Measurements from ENCODE around the gene CENPA. TPM values are rescaled to one million over a fixed set of nuclear protein-coding genes. Genes with fewer than 3 reads are reported as not detected.

The CENPA gene
- 1 to 10 TPM; 3.6 to 5.4 TPM for polyA plus RNA-seq

GRCh38 chr2:26785431-26786206 lies at the start of gene CENPA:
Gene CENPA (plus strand): TSS chr2:26786056. CDS start chr2:26786197, 141 bp downstream.
- Histone ChIP-seq H3K27me3 (ENCODE audit: control insufficient read depth in 1 of 2, insufficient read depth in 2 of 2, low read length in 2 of 2) (no peaks in the 10 kb centered on the region), H3K4me3 (ENCODE audit: low read depth in 1 of 2, low read length in 2 of 2) (peak within 1 kb of the TSS; percentile 53 to 74), H3K4me1 (ENCODE audit: control insufficient read depth in 2 of 2, insufficient read depth in 2 of 2, low read length in 1 of 2) (no peaks in the 10 kb centered on the region), H3K27ac (ENCODE audit: low read depth in 2 of 2, low read length in 1 of 2) (peak within 1 kb of the TSS; percentile 30 to 73), H3K9me3 (ENCODE audit: control insufficient read depth in 2 of 2, insufficient read depth in 1 of 2, low read depth in 1 of 2, low read length in 1 of 2) (no peaks in the 10 kb centered on the region), H3K36me3 (ENCODE audit: control insufficient read depth in 2 of 2, insufficient read depth in 2 of 2, low read length in 1 of 2) (peaks cover 2 to 3% of the 10 kb centered on the region in 2 donors)
- WGBS, 2 donors = 1 to 2% methylated on average over 55 of the region's 55 CpGs

- Histone ChIP-seq H3K4me3 (ENCODE audit: low read depth in 1 of 2, low read length in 2 of 2) (no peak overlapping the region), H3K36me3 (ENCODE audit: control insufficient read depth in 2 of 2, insufficient read depth in 2 of 2, low read length in 1 of 2) (no peaks in the 10 kb centered on the region), H3K4me1 (ENCODE audit: control insufficient read depth in 2 of 2, insufficient read depth in 2 of 2, low read length in 1 of 2) (no peaks in the 10 kb centered on the region), H3K27me3 (ENCODE audit: control insufficient read depth in 1 of 2, insufficient read depth in 2 of 2, low read length in 2 of 2) (no peaks in the 10 kb centered on the region), H3K9me3 (ENCODE audit: control insufficient read depth in 2 of 2, insufficient read depth in 1 of 2, low read depth in 1 of 2, low read length in 1 of 2) (no peaks in the 10 kb centered on the region), H3K27ac (ENCODE audit: low read depth in 2 of 2, low read length in 1 of 2) (no peak overlapping the region)
- WGBS, 2 donors = 92% methylated on average over 4 of the region's 4 CpGs
Observed at GRCh38 chr2:26737221-26737620, 48.6 kb upstream of the CENPA start.

DNA sequence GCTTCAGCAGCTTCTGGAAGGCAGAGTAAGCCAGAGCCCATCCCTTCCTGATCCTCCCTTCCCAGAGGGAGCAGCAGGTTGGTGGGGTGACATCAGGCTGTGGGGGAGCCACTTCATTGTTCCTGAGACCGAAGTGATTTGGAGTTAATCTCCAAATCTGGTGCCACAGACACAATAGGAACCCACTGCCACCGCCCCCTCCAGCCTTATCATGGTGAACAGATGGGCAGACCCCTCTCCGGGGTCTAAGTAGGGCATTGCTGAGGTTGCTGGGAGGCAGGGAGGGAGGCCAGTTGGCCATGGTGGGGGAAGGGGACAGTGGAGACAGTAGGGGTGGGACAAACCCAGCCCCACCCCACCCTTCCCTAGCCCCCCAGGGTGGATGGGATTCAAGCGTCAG lies 47.4 kb upstream of the CENPA start:
- no peaks in the 10 kb centered on the region for H3K9me3 ChIP-seq (ENCODE audit: control insufficient read depth in 2 of 2, insufficient read depth in 1 of 2, low read depth in 1 of 2, low read length in 1 of 2)
- H3K4me1 ChIP-seq (ENCODE audit: control insufficient read depth in 2 of 2, insufficient read depth in 2 of 2, low read length in 1 of 2) = no peaks in the 10 kb centered on the region
- H3K27me3 ChIP-seq (ENCODE audit: control insufficient read depth in 1 of 2, insufficient read depth in 2 of 2, low read length in 2 of 2) = no peaks in the 10 kb centered on the region
- WGBS, 2 donors = 80 to 81% methylated on average over 4 of the region's 4 CpGs
- no peak overlapping the region for H3K27ac ChIP-seq (ENCODE audit: low read depth in 2 of 2, low read length in 1 of 2)
- no peak overlapping the region for H3K4me3 ChIP-seq (ENCODE audit: low read depth in 1 of 2, low read length in 2 of 2)
- no peaks in the 10 kb centered on the region for H3K36me3 ChIP-seq (ENCODE audit: control insufficient read depth in 2 of 2, insufficient read depth in 2 of 2, low read length in 1 of 2)

- 95 to 96% methylated on average over 7 of the region's 7 CpGs for WGBS, 2 donors
- no peak overlapping the region for H3K27ac ChIP-seq (ENCODE audit: low read depth in 2 of 2, low read length in 1 of 2)
- H3K4me1 ChIP-seq (ENCODE audit: control insufficient read depth in 2 of 2, insufficient read depth in 2 of 2, low read length in 1 of 2) = no peaks in the 10 kb centered on the region
- no peaks in the 10 kb centered on the region for H3K27me3 ChIP-seq (ENCODE audit: control insufficient read depth in 1 of 2, insufficient read depth in 2 of 2, low read length in 2 of 2)
- no peaks in the 10 kb centered on the region for H3K9me3 ChIP-seq (ENCODE audit: control insufficient read depth in 2 of 2, insufficient read depth in 1 of 2, low read depth in 1 of 2, low read length in 1 of 2)
- no peak overlapping the region for H3K4me3 ChIP-seq (ENCODE audit: low read depth in 1 of 2, low read length in 2 of 2)
- no peaks in the 10 kb centered on the region for H3K36me3 ChIP-seq (ENCODE audit: control insufficient read depth in 2 of 2, insufficient read depth in 2 of 2, low read length in 1 of 2)
Observed at GRCh38 chr2:26739514-26739913, 46.3 kb upstream of the CENPA start.

- WGBS, 2 donors = 92 to 93% methylated on average over 6 of the region's 6 CpGs
Observed at GRCh38 chr2:26740346-26740745, 45.5 kb upstream of the CENPA start.

DNA sequence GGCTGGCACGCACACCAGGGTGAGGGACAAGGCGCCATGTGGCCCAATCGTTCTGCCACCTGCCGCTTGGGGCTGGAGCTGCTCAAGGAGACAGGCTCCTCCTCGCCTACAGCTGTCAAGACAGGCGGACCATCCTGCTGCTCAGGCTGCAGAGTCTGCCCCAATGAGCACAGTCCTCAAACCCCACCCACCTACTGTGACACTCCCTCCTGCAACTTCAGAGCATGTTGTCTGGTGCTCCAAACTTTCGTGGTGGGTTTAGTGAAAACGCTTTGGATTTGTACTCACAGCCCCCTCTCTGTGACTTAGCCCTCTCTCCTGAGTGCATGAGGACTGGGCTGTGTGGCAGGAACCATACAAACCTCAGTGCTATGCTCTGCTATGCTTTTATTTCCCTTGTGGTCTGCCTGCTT lies 45.0 kb upstream of the CENPA start:
- H3K27me3 ChIP-seq (ENCODE audit: control insufficient read depth in 1 of 2, insufficient read depth in 2 of 2, low read length in 2 of 2) = no peaks in the 10 kb centered on the region
- no peaks in the 10 kb centered on the region for H3K9me3 ChIP-seq (ENCODE audit: control insufficient read depth in 2 of 2, insufficient read depth in 1 of 2, low read depth in 1 of 2, low read length in 1 of 2)
- no peaks in the 10 kb centered on the region for H3K4me1 ChIP-seq (ENCODE audit: control insufficient read depth in 2 of 2, insufficient read depth in 2 of 2, low read length in 1 of 2)
- H3K27ac ChIP-seq (ENCODE audit: low read depth in 2 of 2, low read length in 1 of 2) = no peak overlapping the region
- no peak overlapping the region for H3K4me3 ChIP-seq (ENCODE audit: low read depth in 1 of 2, low read length in 2 of 2)
- H3K36me3 ChIP-seq (ENCODE audit: control insufficient read depth in 2 of 2, insufficient read depth in 2 of 2, low read length in 1 of 2) = no peaks in the 10 kb centered on the region
- WGBS, 2 donors = 51 to 61% methylated on average over 8 of the region's 8 CpGs

More at GRCh38 chr2:26740346-26740745, 45.5 kb upstream of the CENPA start:
- no peaks in the 10 kb centered on the region for H3K36me3 ChIP-seq (ENCODE audit: control insufficient read depth in 2 of 2, insufficient read depth in 2 of 2, low read length in 1 of 2)
- no peak overlapping the region for H3K4me3 ChIP-seq (ENCODE audit: low read depth in 1 of 2, low read length in 2 of 2)
- H3K9me3 ChIP-seq (ENCODE audit: control insufficient read depth in 2 of 2, insufficient read depth in 1 of 2, low read depth in 1 of 2, low read length in 1 of 2) = no peaks in the 10 kb centered on the region
- no peaks in the 10 kb centered on the region for H3K4me1 ChIP-seq (ENCODE audit: control insufficient read depth in 2 of 2, insufficient read depth in 2 of 2, low read length in 1 of 2)
- no peaks in the 10 kb centered on the region for H3K27me3 ChIP-seq (ENCODE audit: control insufficient read depth in 1 of 2, insufficient read depth in 2 of 2, low read length in 2 of 2)
- H3K27ac ChIP-seq (ENCODE audit: low read depth in 2 of 2, low read length in 1 of 2) = no peak overlapping the region

DNA sequence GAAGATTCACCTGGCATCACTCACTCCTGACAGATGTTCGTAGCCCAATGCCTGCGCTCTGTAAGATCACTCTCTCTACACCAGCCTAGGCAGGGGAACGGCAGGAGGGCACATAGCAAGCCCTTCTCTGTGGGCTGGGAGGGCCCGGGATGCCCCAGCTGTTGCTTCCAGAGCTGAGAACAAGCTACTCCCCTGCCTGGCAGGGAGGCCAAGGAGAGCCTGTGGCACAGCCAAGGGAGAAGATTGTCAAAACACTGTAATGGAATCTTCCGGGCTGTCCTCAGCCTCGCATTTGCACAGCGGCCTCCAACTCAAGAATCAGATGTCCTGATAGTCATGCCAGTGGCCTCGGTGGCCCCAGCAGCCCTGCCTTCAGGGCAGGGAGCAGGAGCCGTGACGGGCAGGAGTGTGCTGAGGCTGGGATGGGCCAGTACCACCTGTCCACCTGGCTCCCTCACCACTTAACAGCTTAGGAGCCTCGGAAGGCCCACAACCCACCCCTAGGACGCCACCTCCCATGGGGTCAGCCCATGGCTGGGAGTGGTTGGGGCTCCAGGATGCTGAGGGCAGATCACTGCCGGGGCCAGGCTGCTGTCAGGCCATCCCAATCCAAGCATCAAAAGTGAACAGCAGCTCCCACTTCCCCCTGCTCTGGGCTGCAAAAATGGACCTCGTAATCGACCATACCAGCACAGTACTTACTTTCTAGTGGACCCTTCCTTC lies 43.6 kb upstream of the CENPA start:
- Histone ChIP-seq H3K4me1 (ENCODE audit: control insufficient read depth in 2 of 2, insufficient read depth in 2 of 2, low read length in 1 of 2) (no peaks in the 10 kb centered on the region), H3K4me3 (ENCODE audit: low read depth in 1 of 2, low read length in 2 of 2) (no peak overlapping the region), H3K36me3 (ENCODE audit: control insufficient read depth in 2 of 2, insufficient read depth in 2 of 2, low read length in 1 of 2) (no peaks in the 10 kb centered on the region), H3K9me3 (ENCODE audit: control insufficient read depth in 2 of 2, insufficient read depth in 1 of 2, low read depth in 1 of 2, low read length in 1 of 2) (no peaks in the 10 kb centered on the region), H3K27ac (ENCODE audit: low read depth in 2 of 2, low read length in 1 of 2) (no peak overlapping the region), H3K27me3 (ENCODE audit: control insufficient read depth in 1 of 2, insufficient read depth in 2 of 2, low read length in 2 of 2) (no peaks in the 10 kb centered on the region)
- WGBS, 2 donors = 91 to 94% methylated on average over 15 of the region's 15 CpGs

DNA sequence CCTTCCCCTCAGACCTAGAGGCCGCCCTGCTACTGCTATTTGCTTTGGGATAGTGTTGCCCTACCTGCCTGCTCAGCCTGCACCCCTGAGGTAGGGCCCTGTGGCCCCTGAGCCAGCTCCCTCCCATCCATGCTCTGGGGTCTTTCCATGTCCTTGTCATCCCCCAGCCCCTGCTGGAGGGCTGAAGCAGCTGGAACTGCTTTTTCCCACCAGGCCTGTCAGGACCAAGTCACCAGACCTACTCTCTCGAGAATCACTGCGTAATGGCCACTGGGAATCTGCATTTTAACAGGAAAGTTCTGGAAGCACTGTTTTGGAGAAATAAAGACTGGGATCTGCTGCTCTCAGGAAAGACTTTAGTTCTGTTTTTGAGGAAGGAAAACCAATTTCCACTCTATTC lies 42.0 kb upstream of the CENPA start:
- no peak overlapping the region for H3K27ac ChIP-seq (ENCODE audit: low read depth in 2 of 2, low read length in 1 of 2)
- no peaks in the 10 kb centered on the region for H3K4me1 ChIP-seq (ENCODE audit: control insufficient read depth in 2 of 2, insufficient read depth in 2 of 2, low read length in 1 of 2)
- H3K36me3 ChIP-seq (ENCODE audit: control insufficient read depth in 2 of 2, insufficient read depth in 2 of 2, low read length in 1 of 2) = no peaks in the 10 kb centered on the region
- no peak overlapping the region for H3K4me3 ChIP-seq (ENCODE audit: low read depth in 1 of 2, low read length in 2 of 2)
- WGBS, 2 donors = 81 to 88% methylated on average over 3 of the region's 3 CpGs
- no peaks in the 10 kb centered on the region for H3K27me3 ChIP-seq (ENCODE audit: control insufficient read depth in 1 of 2, insufficient read depth in 2 of 2, low read length in 2 of 2)
- H3K9me3 ChIP-seq (ENCODE audit: control insufficient read depth in 2 of 2, insufficient read depth in 1 of 2, low read depth in 1 of 2, low read length in 1 of 2) = no peaks in the 10 kb centered on the region

DNA sequence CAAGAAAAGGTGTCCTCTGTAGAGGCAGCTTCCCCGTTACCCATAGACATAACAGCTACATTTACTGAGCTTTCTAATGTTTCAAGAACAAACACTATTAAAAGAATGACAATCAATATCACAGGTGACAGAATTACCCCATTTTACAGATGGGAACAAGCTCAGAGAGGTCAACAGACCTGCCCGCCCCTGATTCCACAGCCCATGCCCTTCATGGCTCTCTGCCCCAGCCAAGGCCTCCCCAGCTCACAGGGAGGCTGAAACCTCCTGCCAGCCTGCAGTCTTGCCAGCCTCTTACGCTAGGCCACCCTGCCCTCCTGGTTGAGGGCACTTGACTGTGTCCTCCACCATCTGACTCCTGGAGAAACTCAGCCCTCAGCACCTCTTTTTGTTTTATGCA lies 40.9 kb upstream of the CENPA start:
- no peaks in the 10 kb centered on the region for H3K9me3 ChIP-seq (ENCODE audit: control insufficient read depth in 2 of 2, insufficient read depth in 1 of 2, low read depth in 1 of 2, low read length in 1 of 2)
- no peaks in the 10 kb centered on the region for H3K4me1 ChIP-seq (ENCODE audit: control insufficient read depth in 2 of 2, insufficient read depth in 2 of 2, low read length in 1 of 2)
- no peak overlapping the region for H3K27ac ChIP-seq (ENCODE audit: low read depth in 2 of 2, low read length in 1 of 2)
- H3K27me3 ChIP-seq (ENCODE audit: control insufficient read depth in 1 of 2, insufficient read depth in 2 of 2, low read length in 2 of 2) = no peaks in the 10 kb centered on the region
- no peak overlapping the region for H3K4me3 ChIP-seq (ENCODE audit: low read depth in 1 of 2, low read length in 2 of 2)
- no peaks in the 10 kb centered on the region for H3K36me3 ChIP-seq (ENCODE audit: control insufficient read depth in 2 of 2, insufficient read depth in 2 of 2, low read length in 1 of 2)
- WGBS, 2 donors = 85 to 89% methylated on average over 3 of the region's 3 CpGs

Data from esophagus (tissue), 2 donors.